H1 (cell line): ENCODE data around the gene EEF2K. TPM values are rescaled to one million over a fixed set of nuclear protein-coding genes. Genes with fewer than 3 reads are reported as not detected.

Experiments used
- CBX5 ChIP-seq: fragments of 300-800, 300-1000 bp; sonication (generic); IDR thresholded peaks from 2 replicates; pipeline ENCODE4 v1.7.1; 2016; ENCODE audit warnings: antibody characterized with exemption, low read length, low read depth
- CREB1 ChIP-seq: IDR thresholded peaks from 2 replicates; pipeline ENCODE4 v1.6.1; 2012; ENCODE audit warnings: inconsistent platforms
- GABPA ChIP-seq: IDR thresholded peaks from 2 replicates; pipeline ENCODE4 v1.6.1; 2011; ENCODE audit warnings: mild to moderate bottlenecking, low read length, moderate library complexity, borderline replicate concordance; ENCODE audit not compliant: insufficient read depth
- GTF2F1 ChIP-seq: IDR thresholded peaks from 2 replicates; pipeline ENCODE4 v1.6.1; 2012; ENCODE audit warnings: low read depth, low read length, improper control_type of control experiment, borderline replicate concordance
- MAX ChIP-seq: IDR thresholded peaks from 2 replicates; pipeline ENCODE4 v1.6.1; 2012; ENCODE audit warnings: inconsistent platforms
- NANOG ChIP-seq: IDR thresholded peaks from 2 replicates; pipeline ENCODE4 v1.6.1; 2011; ENCODE audit warnings: low read length, low read depth, mild to moderate bottlenecking, inconsistent platforms; ENCODE audit not compliant: insufficient read depth, poor library complexity, severe bottlenecking
- RAD21 ChIP-seq, 2 experiments: IDR thresholded peaks in 1 of 2; conservative IDR thresholded peaks in 1 of 2; 2 replicates each; pipeline ENCODE4 v1.6.1; 2011; ENCODE audit warnings: low read depth in 2 of 2, low read length in 2 of 2, improper control_type of control experiment in 1 of 2, inconsistent platforms in 1 of 2, mild to moderate bottlenecking in 1 of 2, moderate library complexity in 1 of 2
- polyA plus RNA-seq, 7 experiments: library from polyadenylated mRNA; depleted of rRNA in 3 of 7; stranded (reverse) in 5 of 7; unstranded in 2 of 7; fragments of >200 nt in 5 of 7; fragments of 200-250 nt in 2 of 7; gene quantifications; 1 replicate in 5 of 7; 2 replicates in 1 of 7; 4 replicates in 1 of 7; pipeline versions ENCODE4 v1.2.1 to v1.2.3, GENCODE V29; 2011 to 2013; ENCODE audit warnings: missing spikeins in 2 of 7, mixed read lengths in 2 of 7
- total RNA-seq: library from RNA; stranded (reverse); fragmentation: NEBNext Ultra II Directional; extraction: Animal tissue kit (Norgen Biotek cat#: 25700); gene quantifications from 2 replicates; pipeline ENCODE4 v1.2.1, GENCODE V29; 2021

Gene EEF2K
- total and polyA plus RNA-seq, 2 of the 8 experiments (the other 6 are each of a cell fraction or from before 2014, with no cell fraction given): 14.9 to 30.2 TPM

- TF ChIP-seq GTF2F1: no peak
- no peak for TF ChIP-seq CBX5
- TF ChIP-seq MAX: peak; percentile 85
- no peak for TF ChIP-seq GABPA
- TF ChIP-seq RAD21 (IDR thresholded peaks at IDR 0.05 in 1 of 2, conservative IDR thresholded peaks at IDR 0.05 in 1 of 2; ENCODE audit: low read depth in 2 of 2, low read length in 2 of 2): peak; percentile 90 to 95
- no peak for TF ChIP-seq NANOG
- peak; percentile 57 for TF ChIP-seq CREB1
These were observed 115.4 kb downstream of the EEF2K start (continued) for GRCh38 chr16:22321340-22322001.
